GM19397 (cell line): ENCODE results near the gene MFSD6.
"Not testable (repeated sequence)": the region's sequence is repeated elsewhere in the genome, so short reads cannot be mapped to it uniquely, and the experiment has no call there.

Experiments
- ATAC-seq: cut with Tn5 transposase; IDR thresholded peaks from one replicate; pipeline ENCODE4 v1.9.1; 2021; ENCODE audit warnings: mild to moderate bottlenecking, moderate library complexity; ENCODE audit not compliant: unreplicated experiment

MFSD6 gene

DNA sequence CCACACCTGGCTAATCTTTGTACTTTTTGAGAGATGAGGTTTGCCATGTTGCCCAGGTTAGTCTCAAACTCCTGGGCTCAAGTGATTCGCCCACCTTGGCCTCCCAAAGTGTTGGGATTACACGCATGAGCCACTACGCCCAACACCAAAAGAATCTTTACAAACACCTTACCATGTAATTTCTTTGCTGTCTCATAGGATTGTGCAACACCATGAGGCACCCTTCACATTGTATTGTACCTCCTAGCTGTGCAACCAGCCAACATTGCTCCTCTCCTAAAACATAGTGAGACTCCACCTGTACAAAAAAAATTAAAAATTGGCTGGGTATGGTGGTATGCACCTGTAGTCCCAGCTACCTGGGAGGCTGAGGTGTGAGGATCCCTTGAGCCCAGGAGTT, 3.1 kb upstream of the MFSD6 start:
- no peak for ATAC-seq

GRCh38 chr2:190405995-190406394, 2.2 kb upstream of the MFSD6 start:
- no peak for ATAC-seq

DNA sequence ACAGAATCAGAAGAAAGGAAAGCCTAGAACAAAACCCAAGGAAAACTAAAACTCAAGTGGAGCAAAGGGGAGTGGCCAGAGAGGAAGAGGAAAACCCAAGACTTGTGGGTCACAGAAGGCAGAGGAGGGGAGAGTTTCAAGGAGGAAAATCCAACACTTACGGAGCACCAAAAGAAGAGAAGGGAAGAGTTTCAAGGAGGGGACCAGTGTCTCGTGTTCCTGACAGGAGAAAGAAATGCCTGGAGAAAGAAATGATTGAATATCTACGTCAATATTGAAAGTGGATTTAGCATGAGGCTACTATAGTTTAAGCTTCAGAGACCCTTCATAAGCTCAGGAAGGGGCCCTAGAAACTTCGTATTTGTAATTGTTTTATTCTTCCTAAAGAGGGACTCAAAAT, 1.4 kb upstream of the MFSD6 start:
- no peak for ATAC-seq

DNA sequence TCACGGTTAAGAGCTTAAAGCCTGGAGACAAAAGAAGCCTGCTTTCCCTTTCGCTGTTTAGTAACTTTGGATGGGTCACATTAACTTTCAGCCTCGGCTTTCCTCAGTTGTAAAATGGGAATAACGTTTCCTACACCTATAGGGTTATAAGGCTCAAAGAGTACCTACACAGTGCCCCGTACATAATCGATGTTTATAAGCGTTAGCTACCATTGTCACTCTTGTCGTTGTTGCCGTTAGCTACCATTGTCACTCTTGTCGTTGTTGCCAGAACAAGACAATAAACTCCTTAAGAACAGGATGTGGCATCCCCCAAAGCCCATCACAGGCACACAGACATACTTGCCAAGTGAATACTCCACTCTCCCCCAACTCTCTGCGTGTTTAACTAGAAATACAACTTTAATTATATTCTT, 901 bp upstream of the MFSD6 start:
- ATAC-seq, result no peak

- ATAC-seq, result peak; percentile 70
Observed at GRCh38 chr2:190408538-190409271, 550 bp downstream of the MFSD6 start.

DNA sequence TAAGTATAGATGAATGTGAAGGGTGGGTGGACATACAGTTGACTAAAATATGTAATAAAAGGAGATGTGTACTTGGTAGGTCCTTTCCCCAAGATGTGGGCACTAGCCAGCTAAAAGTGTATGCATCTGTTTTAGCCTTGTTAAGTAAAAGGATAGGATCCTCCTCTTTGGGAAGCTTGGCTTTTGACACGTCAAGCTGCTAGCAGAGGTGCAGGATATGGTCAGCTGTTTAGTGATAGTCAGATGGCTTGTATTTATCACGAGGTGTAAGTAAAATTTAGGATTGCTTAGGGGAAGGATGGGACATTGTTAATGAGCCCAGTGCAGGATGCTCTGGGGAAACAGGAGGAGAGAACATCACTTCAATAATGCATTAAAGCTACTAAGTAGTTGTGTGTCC, 1.5 kb downstream of the MFSD6 start:
- ATAC-seq, result no peak

GRCh38 chr2:190410166-190410565, 2.0 kb downstream of the MFSD6 start:
- ATAC-seq, result no peak

DNA sequence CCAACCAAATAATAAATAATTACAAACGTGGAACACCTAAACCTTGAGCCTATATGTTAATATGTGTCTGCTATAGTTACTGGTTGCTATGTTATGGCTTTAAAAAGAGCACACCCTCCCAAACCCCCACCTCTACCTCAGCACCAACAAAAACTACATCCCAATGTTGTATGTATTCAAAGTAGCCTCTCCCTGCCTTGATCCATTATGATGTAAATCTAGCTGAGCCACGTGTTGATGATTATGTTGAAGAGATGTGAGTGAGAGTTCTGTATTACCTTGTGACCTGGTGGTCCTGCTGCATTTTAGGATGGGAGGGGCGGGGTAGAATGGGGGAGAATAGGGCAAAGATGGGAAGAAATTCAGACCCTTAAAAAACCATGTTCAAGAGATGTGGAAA, 4.8 kb downstream of the MFSD6 start:
- ATAC-seq, result no peak

DNA sequence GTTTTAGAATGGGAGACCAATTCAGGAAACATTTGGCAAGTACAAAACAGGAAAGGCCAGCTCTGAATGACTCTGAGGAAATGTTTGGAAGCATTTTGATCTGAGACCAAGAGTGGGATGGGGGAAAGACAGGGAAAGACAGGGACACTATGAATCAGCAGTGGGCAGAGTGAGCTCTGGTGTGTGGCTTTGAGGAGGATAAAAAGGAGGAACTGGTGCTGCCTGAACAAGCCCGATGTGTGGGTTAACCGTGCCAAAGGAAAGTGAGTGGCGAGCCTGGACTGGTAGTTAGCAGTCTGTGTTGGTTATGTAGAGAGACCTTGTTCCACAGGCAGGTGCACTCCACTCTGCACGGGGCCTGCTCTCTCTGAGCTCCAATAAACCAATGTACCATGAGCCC, 5.3 kb downstream of the MFSD6 start:
- ATAC-seq, result no peak

DNA sequence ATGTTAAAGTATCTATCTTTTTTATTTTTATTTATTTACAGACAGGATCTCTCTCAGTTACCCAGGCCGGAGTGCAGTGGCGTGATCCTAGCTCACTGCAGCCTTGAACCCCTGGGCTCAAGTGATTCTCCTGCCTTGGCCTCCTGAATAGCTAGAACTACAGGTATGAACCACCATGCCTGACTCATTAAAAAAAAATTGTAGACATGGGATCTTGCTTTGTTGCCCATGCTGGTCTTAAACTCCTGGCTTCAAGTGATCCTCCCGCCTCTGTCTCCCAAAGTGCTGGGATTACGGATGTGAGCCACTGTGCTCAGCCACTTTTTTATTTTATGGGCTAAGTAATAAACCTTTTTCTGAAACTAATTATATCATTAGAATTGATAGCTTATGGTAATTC, 7.1 kb downstream of the MFSD6 start:
- ATAC-seq, result no peak

DNA sequence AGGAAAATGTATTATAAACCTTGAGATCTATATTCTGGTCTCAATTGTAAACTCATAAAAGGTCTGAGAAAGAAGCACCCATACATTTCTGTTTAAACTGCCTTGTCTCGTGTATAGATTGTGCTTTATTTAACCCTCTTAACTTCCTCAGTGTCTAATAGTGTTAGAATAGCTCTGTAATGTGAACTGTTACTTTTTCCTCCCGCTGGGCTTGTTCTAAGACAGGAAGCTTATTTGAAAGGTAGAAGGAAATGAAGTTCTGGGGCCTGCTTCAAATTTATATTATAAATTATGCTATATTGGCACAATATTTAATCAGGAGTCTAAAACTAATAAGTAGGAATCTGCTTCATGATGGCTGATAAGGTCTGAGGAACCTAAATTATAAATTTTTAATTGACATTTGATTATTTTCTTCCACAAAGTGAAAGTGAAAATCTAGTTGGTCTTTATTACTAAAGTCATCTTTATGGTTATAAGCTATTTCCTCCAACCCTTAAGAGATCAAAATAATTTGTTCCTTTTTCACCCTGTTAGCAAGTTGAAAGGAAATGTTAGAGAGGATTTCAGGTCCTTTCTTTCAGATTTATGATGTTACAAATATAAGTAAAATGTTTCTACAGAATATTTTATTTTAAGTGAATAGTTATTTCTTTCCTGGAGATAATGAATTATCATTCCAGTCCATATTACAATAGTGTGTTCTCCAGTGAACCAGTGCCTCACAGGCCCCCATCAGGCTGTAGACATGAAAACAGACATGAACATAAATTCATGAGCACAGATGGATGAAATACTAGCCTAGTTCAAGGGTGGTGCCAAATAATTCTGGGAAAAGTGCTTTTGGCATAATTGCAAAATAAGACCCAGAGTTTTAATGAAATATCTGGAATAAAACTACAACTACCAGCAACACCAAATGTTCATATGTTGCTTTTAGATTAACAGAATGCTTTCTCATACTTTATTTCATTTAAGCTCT, 7.9 kb downstream of the MFSD6 start:
- ATAC-seq, result no peak

GRCh38 chr2:190417045-190417842, 9.1 kb downstream of the MFSD6 start:
- no peak for ATAC-seq

- ATAC-seq, result no peak
Observed at GRCh38 chr2:190418727-190419126, 10.6 kb downstream of the MFSD6 start.

- no peak for ATAC-seq
Observed at GRCh38 chr2:190420801-190421200, 12.6 kb downstream of the MFSD6 start.

DNA sequence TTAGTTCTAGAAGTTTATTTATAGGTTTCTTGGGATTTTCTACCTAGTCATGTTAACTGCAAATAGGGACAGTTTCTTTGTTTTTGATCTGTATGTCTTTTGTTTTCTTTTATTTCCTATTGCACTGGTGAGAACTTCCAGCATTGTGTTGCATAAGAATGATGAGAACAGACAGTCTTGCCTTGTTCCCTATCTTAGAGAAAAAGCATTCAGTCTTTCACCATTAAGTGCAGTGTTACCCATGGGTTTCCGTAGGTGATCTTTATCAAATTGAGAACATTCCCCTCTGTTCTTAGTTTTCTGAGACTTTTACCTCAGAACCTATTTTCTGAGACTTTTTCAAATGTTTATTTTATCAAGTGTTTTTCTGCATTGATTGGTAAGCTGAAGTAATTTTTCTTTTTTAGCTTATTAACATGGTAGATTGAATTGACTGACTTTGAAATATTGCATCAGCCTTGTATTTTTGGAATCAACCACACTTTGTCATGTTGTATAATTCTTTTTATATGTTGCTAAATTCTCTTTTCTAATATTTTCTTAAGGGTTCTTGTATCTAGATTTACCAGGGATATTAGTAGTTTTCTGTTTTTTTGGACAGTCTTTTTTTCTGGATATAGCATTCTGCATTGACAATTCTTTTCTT, 17.2 kb downstream of the MFSD6 start:
- ATAC-seq, result no peak

GRCh38 chr2:190425883-190426658, 17.9 kb downstream of the MFSD6 start:
- ATAC-seq, result no peak

- not testable (repeated sequence) for ATAC-seq
Observed at GRCh38 chr2:190430866-190431265, 22.7 kb downstream of the MFSD6 start.

DNA sequence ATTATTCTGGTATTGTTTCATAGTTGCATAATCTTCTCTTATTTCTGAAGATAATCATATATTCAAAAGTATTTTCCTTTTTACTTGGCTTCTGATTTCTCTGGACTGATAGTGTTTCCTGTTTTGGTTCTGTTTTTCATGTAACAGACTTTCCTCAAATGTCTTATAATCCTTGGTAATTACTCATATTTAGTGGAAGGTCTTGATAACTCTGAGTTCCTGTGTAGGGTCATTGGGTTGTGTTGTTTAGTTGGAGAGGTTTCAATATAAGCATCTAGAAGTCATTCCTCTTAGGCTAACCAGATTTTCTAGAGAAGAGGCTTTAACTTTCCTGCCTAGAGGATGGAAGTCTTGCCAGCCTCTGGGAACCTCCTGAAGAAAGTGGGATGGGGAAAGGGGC, 23.8 kb downstream of the MFSD6 start:
- ATAC-seq, result no peak

DNA sequence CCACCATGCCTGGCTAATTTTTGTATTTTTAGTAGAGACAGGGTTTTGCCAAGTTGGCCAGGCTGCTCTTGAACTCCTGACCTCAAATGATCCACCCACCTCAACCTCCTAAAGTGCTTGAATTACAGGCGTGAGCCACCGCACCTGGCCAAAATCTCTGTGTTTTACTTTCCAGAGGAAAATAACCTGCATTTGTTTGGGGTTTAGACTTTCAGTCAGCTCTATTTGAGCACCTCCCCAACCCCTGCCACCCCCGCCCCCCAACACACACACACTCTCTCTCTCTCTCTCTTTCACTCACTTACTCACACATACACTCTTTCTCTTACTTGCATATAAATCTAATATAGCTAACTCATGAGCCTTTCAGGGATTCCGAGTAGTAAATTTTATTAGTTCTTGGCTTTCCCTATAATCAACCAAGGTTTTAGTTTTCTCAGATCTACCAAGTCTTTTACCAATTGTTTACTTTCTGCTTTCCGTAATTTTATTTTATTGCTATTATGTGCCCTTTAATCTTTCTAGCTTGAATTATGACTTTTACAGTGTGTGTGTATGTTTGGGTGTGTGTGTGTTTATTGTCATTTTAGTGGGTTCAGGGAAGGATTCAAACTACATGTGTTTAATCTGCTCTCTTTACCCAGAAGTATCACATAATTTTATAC, 24.5 kb downstream of the MFSD6 start:
- no peak for ATAC-seq
